Choroid plexus epithelial cell (primary cell): ENCODE data around the gene PRKAG2.

Experiments used
- DNase-seq: peaks from one replicate; pipeline ENCODE4 v3.0.0-alpha.2; 2010; ENCODE audit warnings: low read depth
- H3K4me3 ChIP-seq: 2 replicates; pipeline ENCODE4 v1.5.1; 2011; ENCODE audit warnings: low read depth, mild to moderate bottlenecking, control low read depth, low read length, moderate library complexity
- TF ChIP-seq, protein P1 (sequence below): conservative IDR thresholded peaks from 2 replicates; pipeline ENCODE4 v1.5.1; 2011; ENCODE audit warnings: low read depth, mild to moderate bottlenecking, control low read depth, inconsistent platforms, low read length, moderate library complexity

Gene PRKAG2

DNA sequence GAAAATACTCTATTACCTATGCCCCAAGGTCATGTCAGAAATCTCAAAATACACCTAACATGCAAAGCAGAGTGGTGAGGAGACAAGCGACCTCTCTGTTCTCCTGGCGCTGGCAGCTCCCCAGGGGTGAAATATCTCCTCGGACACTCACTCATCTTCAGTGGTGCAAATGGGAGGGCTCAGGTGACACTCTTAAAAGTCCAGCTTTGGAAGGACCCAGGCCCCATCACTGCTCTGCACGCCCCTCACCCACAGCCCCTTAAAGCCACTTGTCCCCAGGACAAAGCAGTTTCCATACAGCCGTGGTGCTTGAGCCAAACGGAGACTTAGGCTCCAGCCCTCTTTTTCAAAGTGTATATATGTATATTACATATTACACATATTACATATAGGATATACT is 12.4 kb downstream of the PRKAG2 start:
- TF ChIP-seq, protein P1, sequence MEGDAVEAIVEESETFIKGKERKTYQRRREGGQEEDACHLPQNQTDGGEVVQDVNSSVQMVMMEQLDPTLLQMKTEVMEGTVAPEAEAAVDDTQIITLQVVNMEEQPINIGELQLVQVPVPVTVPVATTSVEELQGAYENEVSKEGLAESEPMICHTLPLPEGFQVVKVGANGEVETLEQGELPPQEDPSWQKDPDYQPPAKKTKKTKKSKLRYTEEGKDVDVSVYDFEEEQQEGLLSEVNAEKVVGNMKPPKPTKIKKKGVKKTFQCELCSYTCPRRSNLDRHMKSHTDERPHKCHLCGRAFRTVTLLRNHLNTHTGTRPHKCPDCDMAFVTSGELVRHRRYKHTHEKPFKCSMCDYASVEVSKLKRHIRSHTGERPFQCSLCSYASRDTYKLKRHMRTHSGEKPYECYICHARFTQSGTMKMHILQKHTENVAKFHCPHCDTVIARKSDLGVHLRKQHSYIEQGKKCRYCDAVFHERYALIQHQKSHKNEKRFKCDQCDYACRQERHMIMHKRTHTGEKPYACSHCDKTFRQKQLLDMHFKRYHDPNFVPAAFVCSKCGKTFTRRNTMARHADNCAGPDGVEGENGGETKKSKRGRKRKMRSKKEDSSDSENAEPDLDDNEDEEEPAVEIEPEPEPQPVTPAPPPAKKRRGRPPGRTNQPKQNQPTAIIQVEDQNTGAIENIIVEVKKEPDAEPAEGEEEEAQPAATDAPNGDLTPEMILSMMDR = no peak
- no peak for DNase-seq
- H3K4me3 ChIP-seq = no peak overlapping the region

DNA sequence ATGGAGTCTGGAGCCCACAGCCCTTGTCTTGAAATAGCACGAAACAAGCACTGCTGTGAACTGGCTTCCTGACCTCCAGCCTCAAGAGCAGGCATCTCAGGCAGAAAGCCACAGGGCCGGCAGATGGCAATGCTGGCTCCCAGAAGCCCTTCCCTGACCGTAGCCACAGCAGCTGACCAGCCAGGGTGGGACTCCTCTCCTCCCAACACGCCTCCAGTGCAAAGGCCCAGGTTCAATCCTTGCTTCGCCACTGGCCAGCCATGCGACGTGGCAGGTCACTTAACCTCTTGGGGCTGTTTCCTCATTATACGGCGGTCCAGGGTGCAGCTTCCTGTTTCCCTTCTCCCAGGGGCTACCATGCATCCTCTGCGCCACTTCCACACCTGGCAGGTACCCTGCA is 12.8 kb downstream of the PRKAG2 start:
- TF ChIP-seq, protein P1 = no peak
- H3K4me3 ChIP-seq = no peak overlapping the region
- no peak for DNase-seq

DNA sequence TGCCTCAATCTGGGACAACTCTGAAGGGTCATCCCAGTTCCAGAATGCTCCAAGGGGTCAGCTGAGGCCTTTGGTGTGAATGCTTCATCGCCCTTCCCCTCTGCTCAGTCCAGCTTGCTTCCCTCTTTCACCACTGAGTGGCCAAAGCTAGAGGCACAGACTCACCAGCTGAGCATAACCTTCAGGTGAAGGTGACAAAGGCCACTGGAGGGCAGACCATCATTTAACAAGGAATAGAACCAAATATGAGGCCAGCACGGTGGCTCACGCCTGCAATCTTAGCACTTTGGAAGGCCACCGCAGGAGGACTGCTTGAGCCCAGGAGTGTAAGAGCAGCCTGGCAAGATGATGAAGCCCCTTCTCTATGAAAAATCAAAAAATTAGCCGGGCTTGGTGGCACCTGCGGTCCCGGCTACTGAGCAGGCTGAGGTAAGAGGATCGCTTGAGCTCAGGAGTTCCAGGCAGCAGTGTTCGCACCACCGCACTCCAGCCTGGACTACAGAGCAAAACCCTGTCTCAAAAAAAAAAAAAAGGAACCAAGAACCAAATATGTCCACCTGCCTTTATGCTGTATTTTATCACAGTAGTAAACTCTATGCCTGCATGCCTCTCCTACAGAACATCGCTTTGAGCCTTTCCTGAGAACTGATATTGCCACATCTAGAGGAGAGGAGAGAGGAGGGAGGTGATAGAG is 13.4 kb downstream of the PRKAG2 start:
- no peak overlapping the region for H3K4me3 ChIP-seq
- no peak for DNase-seq
- TF ChIP-seq, protein P1 = no peak

DNA sequence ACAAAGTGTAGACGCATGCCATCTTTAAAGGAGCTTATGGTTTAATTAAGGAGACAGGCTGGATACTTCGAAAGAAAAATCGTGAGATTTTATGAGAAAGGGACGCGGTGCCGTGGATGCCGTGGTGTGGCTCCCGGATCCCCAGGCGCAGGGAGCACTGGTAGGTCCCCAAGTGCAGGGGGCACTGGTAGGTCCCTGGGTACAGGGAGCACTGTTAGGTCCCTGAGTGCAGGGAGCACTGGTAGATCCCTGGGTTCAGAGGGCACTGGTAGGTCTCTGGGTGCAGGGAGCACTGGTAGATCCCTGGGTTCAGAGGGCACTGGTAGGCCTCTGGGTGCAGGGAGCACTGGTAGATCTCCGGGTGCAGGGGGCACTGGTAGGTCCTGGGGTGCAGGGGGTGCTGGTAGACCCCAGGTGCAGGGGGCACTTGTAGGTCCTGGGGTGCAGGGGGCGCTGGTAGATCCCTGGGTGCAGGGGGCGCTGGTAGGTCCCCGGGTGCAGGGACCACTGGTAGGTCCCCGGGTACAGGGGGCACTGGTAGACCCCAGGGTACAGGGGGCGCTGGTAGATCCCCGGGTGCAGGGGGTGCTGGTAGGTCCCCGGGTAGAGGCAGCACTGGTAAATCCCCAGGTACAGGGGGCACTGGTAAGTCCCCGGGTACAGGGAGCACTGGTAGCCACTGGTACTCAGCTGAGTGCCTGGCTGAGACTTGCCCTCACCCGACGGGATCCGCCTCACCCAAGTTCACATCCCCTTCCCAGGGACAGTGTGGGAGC is 14.1 kb downstream of the PRKAG2 start:
- TF ChIP-seq, protein P1 = no peak

DNA sequence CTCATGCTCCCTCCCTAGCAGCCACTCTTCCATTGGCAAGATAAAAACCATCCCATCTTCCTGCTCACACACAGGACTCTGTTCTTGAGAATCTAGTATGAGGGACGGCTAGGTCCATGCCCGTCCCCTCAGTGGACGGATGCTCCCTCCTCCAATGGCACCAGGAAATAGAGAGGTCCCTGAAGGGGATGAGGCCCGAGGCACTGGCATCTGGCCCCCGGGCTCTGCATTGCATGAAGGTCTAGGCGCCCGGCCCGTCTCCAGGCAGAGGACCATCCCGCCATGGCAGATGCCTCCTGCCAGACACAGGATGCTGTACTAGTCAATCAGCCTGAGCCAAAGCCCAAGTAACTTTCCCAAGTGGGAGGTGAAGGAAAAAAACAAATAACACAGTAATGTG is 15.0 kb downstream of the PRKAG2 start:
- H3K4me3 ChIP-seq = no peak overlapping the region
- TF ChIP-seq, protein P1 = no peak
- no peak for DNase-seq

More for the DNA sequence above, 14.1 kb downstream of the PRKAG2 start:
- DNase-seq = no peak
- no peak overlapping the region for H3K4me3 ChIP-seq

DNA sequence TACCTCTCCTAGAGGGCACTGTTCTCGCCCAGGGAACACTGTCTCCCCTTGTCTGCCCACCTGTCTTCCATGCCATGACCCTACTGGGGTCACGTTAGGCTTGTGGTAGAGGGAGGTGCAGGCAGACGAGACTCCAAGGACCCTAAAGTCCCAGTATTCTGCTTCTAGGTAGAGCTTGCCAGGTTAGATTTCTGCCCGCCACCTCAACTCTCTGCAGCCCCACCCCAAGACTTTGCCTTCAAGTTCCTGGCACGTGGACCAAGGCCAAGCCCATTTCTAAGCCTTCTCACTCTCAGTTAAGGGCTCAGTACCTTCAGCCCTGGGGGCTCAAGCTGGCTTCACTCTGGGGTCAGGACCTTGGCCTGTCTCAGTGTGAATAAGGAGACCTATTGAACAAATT is 16.1 kb downstream of the PRKAG2 start:
- H3K4me3 ChIP-seq = no peak overlapping the region
- TF ChIP-seq, protein P1 = no peak
- DNase-seq = no peak
